Activated CD8-positive, alpha-beta memory T cell treated with anti-CD3 and anti-CD28 coated beads, Interleukin-2, amount 10 ng/mL, durations not matched to agents 7 days and 5 days (primary cell): ENCODE data around the gene NEK11. TPM values are rescaled to one million over a fixed set of nuclear protein-coding genes. Genes with fewer than 3 reads are reported as not detected.
"Not testable (repeated sequence)": the region's sequence is repeated elsewhere in the genome, so short reads cannot be mapped to it uniquely, and the experiment has no call there.

ENCODE experiments used
- ATAC-seq: fragments of 150-1000 bp; cut with Tn5 transposase; one replicate; pipeline ENCODE4 v1.10.0; 2021; ENCODE audit warnings: moderate library complexity
- CTCF ChIA-PET: fragments of 350-600 bp; sonication (Branson Sonifier 250); formaldehyde crosslinking; loops from one replicate; lab custom pipeline; 2021; ENCODE audit warnings: antibody characterized with exemption; lab: Charles Lee
- DNase-seq: peaks from one replicate; pipeline ENCODE4 v3.0.0-alpha.2; 2020
- H3K27ac Mint-ChIP-seq: one replicate; pipeline ENCODE4 v1.8.0; 2021; ENCODE audit warnings: mild to moderate bottlenecking, mixed read lengths
- H3K27me3 Mint-ChIP-seq: one replicate; pipeline ENCODE4 v1.8.0; 2021; ENCODE audit warnings: mixed read lengths
- H3K36me3 Mint-ChIP-seq: one replicate; pipeline ENCODE4 v1.8.0; 2021; ENCODE audit warnings: mild to moderate bottlenecking, mixed read lengths
- H3K4me1 Mint-ChIP-seq: one replicate; pipeline ENCODE4 v1.8.0; 2021; ENCODE audit warnings: mixed read lengths
- H3K4me3 Mint-ChIP-seq: one replicate; pipeline ENCODE4 v1.8.0; 2021; ENCODE audit warnings: mild to moderate bottlenecking, moderate library complexity, mixed read lengths
- H3K9me3 Mint-ChIP-seq: one replicate; pipeline ENCODE4 v1.8.0; 2022; ENCODE audit warnings: low read depth, mixed read lengths
- total RNA-seq, 2 experiments: library from RNA; stranded (reverse); gene quantifications; one replicate each; pipeline ENCODE4 v1.2.3, GENCODE V29; 2021

NEK11 gene
- total RNA-seq, 2 experiments from 2014 or later, result 0.96 to 1.3 TPM

GRCh38 chr3:131020122-131020693, 6.5 kb upstream of the NEK11 start:
- H3K36me3 Mint-ChIP-seq, result peaks cover 42% of the 10 kb centered on the region
- H3K9me3 Mint-ChIP-seq, result no peaks in the 10 kb centered on the region
- no peak for DNase-seq
- peaks cover 32% of the 10 kb centered on the region for H3K4me1 Mint-ChIP-seq
- H3K4me3 Mint-ChIP-seq, result no peak overlapping the region
- CTCF ChIA-PET, result interaction anchor here (1.2 kb wide), 1 partner anchor 17 kb away, joined by 3 read pairs; no protein-coding TSS in a partner anchor
- H3K27ac Mint-ChIP-seq, result no peak overlapping the region
- no peaks in the 10 kb centered on the region for H3K27me3 Mint-ChIP-seq
- ATAC-seq, result no peak

GRCh38 chr3:131025539-131025938, 1.1 kb upstream of the NEK11 start:
- Mint-ChIP-seq H3K36me3 (peaks cover 30% of the 10 kb centered on the region), H3K4me3 (peak overlapping the region; percentile 90), H3K4me1 (peaks cover 42% of the 10 kb centered on the region)

GRCh38 chr3:131028844-131029243, 2.2 kb downstream of the NEK11 start:
- H3K36me3 Mint-ChIP-seq, result peaks cover 17% of the 10 kb centered on the region
- H3K27me3 Mint-ChIP-seq, result no peaks in the 10 kb centered on the region
- DNase-seq (no peak), ATAC-seq (no peak)
- no peak overlapping the region for H3K4me3 Mint-ChIP-seq
- peaks cover 28% of the 10 kb centered on the region for H3K4me1 Mint-ChIP-seq
- CTCF ChIA-PET, result no interaction called here
- no peak overlapping the region for H3K27ac Mint-ChIP-seq
- H3K9me3 Mint-ChIP-seq, result no peaks in the 10 kb centered on the region

More at GRCh38 chr3:131025539-131025938, 1.1 kb upstream of the NEK11 start:
- H3K27me3 Mint-ChIP-seq, result no peaks in the 10 kb centered on the region
- H3K9me3 Mint-ChIP-seq, result no peaks in the 10 kb centered on the region
- no peak for DNase-seq
- CTCF ChIA-PET, result interaction anchor here (1.6 to 1.8 kb wide), 2 partner anchors 9 to 132 kb away, joined by 5 read pairs; partner anchors contain the start of gene ATP2C1
- peak overlapping the region; percentile 96 for H3K27ac Mint-ChIP-seq
- no peak for ATAC-seq

- H3K9me3 Mint-ChIP-seq, result no peaks in the 10 kb centered on the region
- H3K4me3 Mint-ChIP-seq, result no peak overlapping the region
- no peak overlapping the region for H3K27ac Mint-ChIP-seq
- H3K36me3 Mint-ChIP-seq, result no peaks in the 10 kb centered on the region
- CTCF ChIA-PET, result interaction anchor here (0.6 to 1.1 kb wide), 2 partner anchors 9 to 521 kb away, joined by 3 to 4 read pairs; no protein-coding TSS in a partner anchor
- DNase-seq (no peak), ATAC-seq (no peak)
- peaks cover 7% of the 10 kb centered on the region for H3K4me1 Mint-ChIP-seq
- no peaks in the 10 kb centered on the region for H3K27me3 Mint-ChIP-seq
Observed at GRCh38 chr3:131031660-131032059, 5.0 kb downstream of the NEK11 start.

GRCh38 chr3:131033480-131034080, 6.9 kb downstream of the NEK11 start:
- H3K4me1 Mint-ChIP-seq, result peaks cover 3% of the 10 kb centered on the region
- H3K27ac Mint-ChIP-seq, result no peak overlapping the region
- no peaks in the 10 kb centered on the region for H3K9me3 Mint-ChIP-seq
- ATAC-seq (peak; percentile 70), DNase-seq (no peak)
- H3K36me3 Mint-ChIP-seq, result no peaks in the 10 kb centered on the region
- H3K27me3 Mint-ChIP-seq, result no peaks in the 10 kb centered on the region
- CTCF ChIA-PET, result interaction anchor here (0.6 to 2.2 kb wide), 10 partner anchors 9 to 468 kb away, joined by 3 to 11 read pairs (median 3); partner anchors contain the start of gene NUDT16
- no peak overlapping the region for H3K4me3 Mint-ChIP-seq

GRCh38 chr3:131036200-131036816, 9.6 kb downstream of the NEK11 start:
- Mint-ChIP-seq H3K4me1 (peaks cover 11% of the 10 kb centered on the region), H3K9me3 (no peaks in the 10 kb centered on the region), H3K36me3 (peaks cover 1% of the 10 kb centered on the region), H3K27me3 (no peaks in the 10 kb centered on the region), H3K27ac (no peak overlapping the region), H3K4me3 (no peak overlapping the region)
- no peak for ATAC-seq
- no peak for DNase-seq
- CTCF ChIA-PET, result interaction anchor here (0.7 to 1.4 kb wide), 2 partner anchors 16 to 345 kb away, joined by 3 read pairs; partner anchors contain the start of gene NUDT16

GRCh38 chr3:131036986-131037385, 10.3 kb downstream of the NEK11 start:
- Mint-ChIP-seq H3K27me3 (no peaks in the 10 kb centered on the region), H3K4me3 (no peak overlapping the region), H3K27ac (no peak overlapping the region), H3K36me3 (peaks cover 3% of the 10 kb centered on the region), H3K4me1 (peaks cover 18% of the 10 kb centered on the region), H3K9me3 (no peaks in the 10 kb centered on the region)
- DNase-seq (no peak), ATAC-seq (no peak)
- CTCF ChIA-PET, result interaction anchor here (0.7 to 1.4 kb wide), 4 partner anchors 9 to 992 kb away, joined by 3 read pairs; partner anchors contain the start of gene NUDT16

GRCh38 chr3:131038326-131038725, 11.6 kb downstream of the NEK11 start:
- Mint-ChIP-seq H3K27ac (no peak overlapping the region), H3K4me1 (peaks cover 28% of the 10 kb centered on the region), H3K9me3 (peaks cover 1% of the 10 kb centered on the region), H3K27me3 (no peaks in the 10 kb centered on the region), H3K36me3 (peaks cover 5% of the 10 kb centered on the region), H3K4me3 (no peak overlapping the region)
- ATAC-seq, result no peak
- CTCF ChIA-PET, result interaction anchor here (1.0 kb wide), 1 partner anchor 11 kb away, joined by 3 read pairs; no protein-coding TSS in a partner anchor
- DNase-seq, result no peak

- not testable (repeated sequence) for H3K4me3 Mint-ChIP-seq, H3K27me3 Mint-ChIP-seq
- DNase-seq (peak; percentile 73), ATAC-seq (peak; percentile 83)
- Mint-ChIP-seq H3K27ac (peak overlapping the region; percentile 75), H3K4me1 (peaks cover 31% of the 10 kb centered on the region), H3K9me3 (peaks cover 10% of the 10 kb centered on the region), H3K36me3 (peaks cover 15% of the 10 kb centered on the region)
- CTCF ChIA-PET, result interaction anchor here (1.3 to 1.4 kb wide), 2 partner anchors 9 to 340 kb away, joined by 4 to 5 read pairs; partner anchors contain the start of gene NUDT16
Observed at GRCh38 chr3:131042271-131042985, 15.8 kb downstream of the NEK11 start.

GRCh38 chr3:131047582-131047981, 20.9 kb downstream of the NEK11 start:
- ATAC-seq, result no peak
- no peak overlapping the region for H3K4me3 Mint-ChIP-seq
- H3K9me3 Mint-ChIP-seq, result peaks cover 10% of the 10 kb centered on the region
- CTCF ChIA-PET, result no interaction called here
- H3K36me3 Mint-ChIP-seq, result peaks cover 13% of the 10 kb centered on the region
- H3K27ac Mint-ChIP-seq, result no peak overlapping the region
- DNase-seq, result no peak
- H3K4me1 Mint-ChIP-seq, result peaks cover 13% of the 10 kb centered on the region
- H3K27me3 Mint-ChIP-seq, result no peaks in the 10 kb centered on the region

- CTCF ChIA-PET, result no interaction called here
- Mint-ChIP-seq H3K27ac (no peak overlapping the region), H3K4me1 (peaks cover 9% of the 10 kb centered on the region), H3K4me3 (no peak overlapping the region), H3K9me3 (peaks cover 10% of the 10 kb centered on the region), H3K27me3 (no peaks in the 10 kb centered on the region), H3K36me3 (peaks cover 13% of the 10 kb centered on the region)
- ATAC-seq, result no peak
- DNase-seq, result no peak
Observed at GRCh38 chr3:131048030-131048429, 21.4 kb downstream of the NEK11 start.

GRCh38 chr3:131050001-131050400, 23.3 kb downstream of the NEK11 start:
- no peaks in the 10 kb centered on the region for H3K27me3 Mint-ChIP-seq
- H3K9me3 Mint-ChIP-seq, result no peaks in the 10 kb centered on the region
- DNase-seq (no peak), ATAC-seq (no peak)
- CTCF ChIA-PET, result no interaction called here
- H3K4me1 Mint-ChIP-seq, result peaks cover 9% of the 10 kb centered on the region
- H3K36me3 Mint-ChIP-seq, result no peaks in the 10 kb centered on the region
- H3K4me3 Mint-ChIP-seq, result no peak overlapping the region
- H3K27ac Mint-ChIP-seq, result no peak overlapping the region
